ENCODE results near the gene BACH2.
"Not testable (repeated sequence)": the region's sequence is repeated elsewhere in the genome, so short reads cannot be mapped to it uniquely, and the experiment has no call there.

The BACH2 gene

GRCh38 chr6:90053614-90054013, 243.0 kb downstream of the BACH2 start:
- DNase-seq: no peak

GRCh38 chr6:90049295-90049694, 247.3 kb downstream of the BACH2 start:
- no peak for DNase-seq

- DNase-seq: no peak
Measured at GRCh38 chr6:90048206-90048967, 248.3 kb downstream of the BACH2 start.

DNA sequence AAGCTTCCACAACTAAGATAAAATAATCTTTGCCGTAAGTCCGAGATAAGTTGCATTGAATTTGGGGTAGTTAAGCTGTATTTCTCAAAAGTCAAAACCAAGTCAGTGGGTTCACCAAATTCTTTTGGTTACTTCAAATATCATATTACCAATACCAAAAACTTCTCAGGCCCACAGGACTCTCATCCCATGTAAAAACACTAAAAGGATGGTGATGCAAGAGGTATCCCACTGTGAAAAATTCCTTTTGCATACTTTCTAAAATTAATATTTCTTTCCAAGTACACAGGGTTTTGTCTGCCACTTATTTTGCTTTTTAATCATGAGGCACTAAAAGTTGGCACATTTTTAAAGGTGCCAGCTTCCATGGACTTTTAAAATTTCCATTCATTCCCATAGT, 251.1 kb downstream of the BACH2 start:
- no peak for DNase-seq

GRCh38 chr6:90044833-90045381, 251.7 kb downstream of the BACH2 start:
- no peak for DNase-seq

DNA sequence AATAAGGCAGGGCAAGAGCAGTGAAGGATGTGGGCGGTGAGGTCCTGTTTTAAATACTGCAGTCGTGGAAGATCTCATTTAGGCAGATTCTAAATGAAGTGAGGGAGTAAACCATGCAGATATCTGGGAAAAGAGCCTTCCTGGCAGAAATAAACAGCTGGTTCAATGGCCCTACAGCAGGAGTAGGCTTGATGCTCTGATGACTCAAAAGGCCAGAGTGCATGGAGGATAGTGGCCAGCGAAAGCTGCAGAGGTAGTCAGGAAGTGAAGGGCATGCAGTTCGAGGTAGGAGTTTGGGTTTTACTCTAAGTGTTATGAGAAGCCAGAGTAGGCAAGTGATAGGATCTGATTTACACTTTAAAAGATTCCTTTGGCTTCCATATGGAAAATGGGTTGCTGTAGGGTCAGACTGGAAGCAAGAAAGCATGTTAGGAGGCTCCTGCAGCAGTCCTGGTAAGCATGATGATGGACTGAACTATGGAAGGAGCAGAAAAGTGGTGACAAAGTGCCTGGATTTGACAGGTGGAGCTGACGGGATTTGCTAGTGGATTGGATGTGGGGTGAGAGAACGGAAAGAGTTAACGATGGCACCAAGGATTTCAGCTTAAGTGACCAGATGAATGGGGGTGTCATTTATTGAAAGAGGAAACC, 252.3 kb downstream of the BACH2 start:
- DNase-seq: no peak

DNA sequence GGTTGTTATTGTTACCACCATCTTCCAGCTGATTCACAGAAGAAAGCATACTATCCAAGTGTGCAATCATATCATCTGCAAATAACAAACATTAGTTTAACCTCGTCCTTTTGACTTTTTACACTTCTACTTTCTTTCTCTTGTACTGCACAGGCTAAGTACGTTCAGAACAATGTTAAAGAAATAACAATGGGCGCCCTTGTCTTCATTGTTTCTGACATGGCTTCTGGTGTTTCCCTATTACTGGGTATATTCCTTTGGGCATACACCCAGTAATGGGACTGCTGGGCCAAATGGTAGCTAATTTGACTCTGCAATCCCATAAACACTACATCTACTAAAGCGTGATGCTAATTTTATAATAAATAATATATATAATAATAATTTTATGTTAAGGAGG, 255.7 kb downstream of the BACH2 start:
- DNase-seq: no peak

DNA sequence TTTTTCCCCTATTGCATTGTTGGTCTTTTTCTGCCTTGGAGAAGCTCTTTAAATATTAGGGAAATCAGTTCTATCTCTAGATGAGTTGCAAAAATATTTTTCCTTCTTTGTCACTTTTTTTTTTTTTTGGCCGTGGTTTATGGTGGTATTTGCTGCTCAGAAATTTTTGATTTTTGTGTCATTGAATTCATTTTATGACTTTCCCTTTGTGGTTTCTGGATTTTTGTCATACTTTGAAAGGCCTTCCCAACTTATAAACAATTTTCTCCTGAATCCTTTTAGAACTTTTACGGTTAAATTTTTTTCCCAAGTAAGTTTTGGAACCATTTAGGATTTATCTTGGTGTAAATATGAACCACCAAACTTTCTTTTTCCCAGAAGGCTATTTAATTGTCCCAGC, 256.7 kb downstream of the BACH2 start:
- no peak for DNase-seq

- DNase-seq: no peak
Measured at GRCh38 chr6:90038961-90039653, 257.5 kb downstream of the BACH2 start.

DNA sequence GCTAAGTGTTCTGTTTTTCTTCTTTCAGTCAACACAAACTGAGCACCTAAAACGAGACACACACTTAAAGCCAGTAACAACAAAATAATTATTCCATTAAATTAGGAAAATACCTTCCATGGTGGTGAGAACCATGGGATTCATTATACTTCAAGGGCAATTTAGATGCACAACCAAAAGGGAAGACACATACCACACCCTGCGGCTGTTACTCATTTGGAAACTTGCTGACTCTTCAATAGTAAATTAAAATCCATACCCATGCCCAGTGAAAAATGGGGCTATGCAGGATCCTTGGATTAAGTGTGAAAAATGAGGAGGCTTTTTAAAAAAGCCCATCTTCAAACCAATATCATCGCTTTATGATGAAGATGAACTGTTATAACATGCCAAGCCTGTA, 259.7 kb downstream of the BACH2 start:
- no peak for DNase-seq

DNA sequence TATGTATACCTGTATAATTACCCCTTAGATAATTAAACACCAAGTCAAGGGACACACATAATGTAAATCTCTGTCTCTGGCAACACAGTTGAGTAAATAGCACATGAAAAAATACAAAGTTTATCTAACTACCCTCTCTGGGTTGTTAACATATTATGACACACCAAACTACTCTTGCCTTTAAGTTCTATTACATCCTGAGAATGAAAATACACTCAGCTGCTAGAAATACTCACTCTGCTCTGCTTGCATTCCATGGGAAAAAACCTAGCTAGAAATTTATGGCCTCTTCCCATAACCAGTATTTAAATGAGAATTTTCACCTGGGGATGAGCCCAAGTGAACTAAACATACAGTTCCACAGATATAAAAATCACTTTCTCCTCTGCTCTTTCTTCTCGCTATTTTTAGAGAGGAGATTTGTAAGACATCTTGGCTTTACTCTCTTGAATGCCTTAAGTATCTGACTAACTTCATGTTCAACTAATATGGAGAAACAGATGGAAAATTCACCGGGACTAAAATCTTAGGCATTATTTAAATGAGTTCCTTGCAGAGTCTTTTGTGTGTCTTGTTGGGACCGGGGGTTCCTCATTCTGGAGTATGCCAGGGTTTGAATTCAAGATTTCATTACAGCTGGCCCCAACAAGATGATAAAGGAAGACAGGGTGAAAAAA, 261.5 kb downstream of the BACH2 start:
- no peak for DNase-seq

GRCh38 chr6:90033746-90034271, 262.8 kb downstream of the BACH2 start:
- no peak for DNase-seq

GRCh38 chr6:90032489-90033212, 264.0 kb downstream of the BACH2 start:
- not testable (repeated sequence) for DNase-seq

- no peak for DNase-seq
Measured at GRCh38 chr6:90028995-90029635, 267.5 kb downstream of the BACH2 start.

DNA sequence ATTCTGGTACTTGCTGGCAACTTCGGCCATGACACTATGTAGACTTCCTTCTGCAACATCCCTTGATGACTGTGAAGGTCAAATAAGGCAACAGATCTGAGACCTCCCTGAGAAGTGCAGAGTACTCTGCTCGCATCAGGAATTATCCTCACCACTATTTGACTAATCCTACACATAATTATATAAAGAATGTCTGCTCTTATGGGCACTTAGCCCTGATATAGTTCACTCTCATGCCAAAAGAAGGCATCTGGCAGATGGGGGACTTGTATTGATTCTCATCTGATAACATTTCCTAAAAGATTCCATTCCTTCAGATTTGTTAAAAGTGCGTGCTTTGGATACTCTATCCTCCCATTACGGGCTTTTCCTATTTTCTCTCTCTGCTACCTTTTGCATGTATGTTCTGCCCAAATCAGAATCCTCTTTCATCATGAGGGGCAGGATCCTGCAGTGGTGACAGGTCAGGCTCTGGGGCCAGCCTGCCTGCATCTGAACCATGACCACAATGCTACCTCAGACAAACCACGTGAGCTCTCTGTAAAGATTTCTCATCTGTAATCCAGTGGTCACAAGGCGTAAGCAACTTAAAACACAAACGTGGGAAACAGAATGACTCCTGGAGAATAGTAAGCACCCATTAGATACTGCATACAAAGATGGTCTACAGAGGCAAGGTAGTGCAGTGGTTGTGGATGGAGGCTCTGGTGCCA, 268.4 kb downstream of the BACH2 start:
- no peak for DNase-seq

DNA sequence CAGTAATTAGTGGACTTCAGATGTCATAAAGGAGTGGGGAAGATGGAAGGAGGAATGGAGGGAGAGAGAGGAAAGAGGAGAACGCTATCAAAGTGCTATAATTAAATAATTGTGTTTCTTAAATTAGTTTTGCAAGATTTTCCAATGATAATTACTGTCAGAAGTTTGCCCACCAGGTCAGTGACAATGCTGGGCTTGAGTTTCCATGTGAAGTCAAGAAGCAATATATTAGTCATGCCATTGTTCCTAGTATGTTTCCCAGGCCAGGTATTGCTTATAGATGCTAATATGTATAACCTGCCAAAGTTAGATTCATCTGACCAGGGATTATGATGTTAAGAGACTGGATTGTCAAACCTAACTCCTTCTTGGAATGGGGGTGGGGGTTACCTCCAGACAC, 270.4 kb downstream of the BACH2 start:
- DNase-seq: no peak

- DNase-seq: peak; percentile 71
Measured at GRCh38 chr6:90025523-90026061, 271.1 kb downstream of the BACH2 start.

DNA sequence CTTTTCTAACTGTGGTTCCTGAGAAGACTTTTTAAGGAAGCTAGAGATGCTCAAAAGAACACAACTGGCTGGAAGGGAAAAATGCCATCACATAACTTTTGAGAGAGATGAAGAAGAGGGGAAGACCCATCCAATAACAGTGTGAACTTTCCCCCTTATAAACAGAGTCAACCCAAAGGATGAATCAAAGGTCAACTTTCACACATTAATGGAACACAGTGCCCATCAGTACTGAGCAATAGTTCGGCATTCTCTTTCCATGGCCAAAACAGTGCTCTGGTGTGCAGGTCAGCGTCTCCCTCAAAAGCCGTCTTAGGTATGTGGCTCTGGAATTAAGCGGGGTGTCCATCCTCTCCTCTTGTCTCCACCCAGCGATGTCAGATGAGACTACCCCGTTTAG, 272.0 kb downstream of the BACH2 start:
- DNase-seq: no peak

DNA sequence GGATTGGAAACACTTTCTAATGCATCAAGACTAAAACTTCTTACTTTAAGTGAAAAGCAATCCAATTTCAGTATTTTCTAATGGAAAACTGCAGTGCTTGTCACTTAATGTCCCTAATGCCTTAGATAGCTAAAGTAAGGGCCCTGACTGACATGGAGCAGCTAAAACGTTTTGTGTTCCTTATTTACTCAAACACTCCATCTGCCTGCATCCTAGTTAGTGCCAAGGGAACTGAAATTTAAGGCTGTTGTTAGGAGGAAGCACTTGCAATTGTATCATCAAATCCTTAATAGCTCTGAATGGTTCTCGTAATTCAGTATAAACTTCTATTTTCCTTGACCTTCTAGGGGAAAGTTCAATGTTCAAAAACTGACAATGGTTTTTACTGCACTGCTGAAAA, 274.9 kb downstream of the BACH2 start:
- no peak for DNase-seq

- no peak for DNase-seq
Measured at GRCh38 chr6:90020746-90021145, 275.9 kb downstream of the BACH2 start.

DNA sequence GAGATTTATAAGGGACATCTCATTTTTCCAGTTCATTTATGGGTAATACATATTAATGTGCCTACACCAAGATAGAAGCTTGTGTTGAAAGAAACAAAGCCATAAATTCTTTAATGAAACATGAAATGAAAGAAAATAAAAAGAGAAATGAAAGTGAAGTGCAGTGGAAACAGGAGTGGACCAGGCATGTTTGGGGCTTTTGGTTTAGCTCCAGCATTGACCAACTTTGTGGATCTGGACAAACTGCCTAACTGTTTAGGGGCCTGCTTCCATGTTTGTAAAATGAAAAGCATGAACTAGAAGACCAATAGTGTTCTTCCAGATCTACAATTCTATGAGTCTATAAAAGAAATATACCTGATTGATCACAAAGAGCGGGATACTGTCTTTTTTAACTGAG, 277.4 kb downstream of the BACH2 start:
- no peak for DNase-seq
